HCT116 (cell line): ENCODE results near the gene GPR62. TPM values are rescaled to one million over a fixed set of nuclear protein-coding genes. Genes with fewer than 3 reads are reported as not detected.

ENCODE experiments used
- ATAC-seq: fragments of 200-7000 bp; cut with Tn5 transposase; 2 replicates; pipeline ENCODE4 v1.9.1; 2020; ENCODE audit warnings: mild to moderate bottlenecking, moderate library complexity
- BruUV-seq: library from RNA; stranded (reverse); fragments of 400-500 nt; replicated peaks from 2 replicates; lab custom pipeline; 2021; lab: Mats Ljungman, UMichigan
- CTCF ChIA-PET: fragments of 300-600 bp; sonication (Branson Sonifier 250); formaldehyde crosslinking; loops from one replicate; lab custom pipeline; 2021; ENCODE audit warnings: antibody characterized with exemption; lab: Charles Lee
- POLR2A ChIA-PET: fragments of 300-600, 350-600 bp; sonication (Branson Sonifier 250); formaldehyde crosslinking; loops from one replicate; lab custom pipeline; 2021; ENCODE audit warnings: antibody characterized with exemption; lab: Charles Lee
- RAD21 ChIA-PET, 2 experiments: fragments of 300-600 bp; sonication (Branson Sonifier 250); formaldehyde crosslinking; loops; one replicate each; lab custom pipeline; 2023; ENCODE audit warnings: low total read pairs in 2 of 2; ENCODE audit not compliant: uncharacterized antibody in 2 of 2, unreplicated experiment in 2 of 2, low non-redundant PET in 1 of 2; lab: Charles Lee
- DNase-seq: peaks from one replicate; pipeline ENCODE4 v3.0.0-alpha.2; 2010; ENCODE audit warnings: low read depth, low spot score
- H2AFZ ChIP-seq: fragments of 200-600 bp; shearing (Covaris generic), sonication (generic); 2 replicates; pipeline ENCODE4 v1.6.1; 2017; ENCODE audit warnings: low read depth, mixed run types, mixed read lengths, antibody characterized with exemption, low read length; ENCODE audit not compliant: poor library complexity, severe bottlenecking
- H3K27ac ChIP-seq: 2 replicates; pipeline ENCODE4 v1.5.1; 2012; ENCODE audit warnings: low read depth, low read length
- H3K27me3 ChIP-seq: fragments of 200-600 bp; sonication (generic); 2 replicates; pipeline ENCODE4 v1.6.1; 2016; ENCODE audit warnings: mixed run types, low read length, mixed read lengths; ENCODE audit not compliant: insufficient read depth
- H3K36me3 ChIP-seq, 2 experiments: fragments of 200-500 bp in 1 of 2; fragments of 200-600 bp in 1 of 2; sonication (Bioruptor generic) in 1 of 2; sonication (generic) in 1 of 2; 2 replicates each; pipeline versions ENCODE4 v1.5.1 to v1.6.1; 2014 to 2016; ENCODE audit warnings: low read length in 2 of 2, inconsistent platforms in 1 of 2, mixed read lengths in 1 of 2, mixed run types in 1 of 2; ENCODE audit not compliant: insufficient read depth in 2 of 2, control insufficient read depth in 1 of 2
- H3K4me1 ChIP-seq, 2 experiments: fragments of 200-600 bp in 1 of 2; sonication (generic) in 1 of 2; 2 replicates each; pipeline versions ENCODE4 v1.5.1 to v1.6.1; 2012 to 2017; ENCODE audit warnings: low read length in 2 of 2, inconsistent platforms in 1 of 2, mild to moderate bottlenecking in 1 of 2, mixed read lengths in 1 of 2, mixed run types in 1 of 2, moderate library complexity in 1 of 2; ENCODE audit not compliant: insufficient read depth in 2 of 2, control insufficient read depth in 1 of 2
- H3K4me2 ChIP-seq: fragments of 200-600 bp; sonication (generic); 2 replicates; pipeline ENCODE4 v1.6.1; 2017; ENCODE audit warnings: mixed run types, low read length, mixed read lengths
- H3K4me3 ChIP-seq, 2 experiments: fragments of 200-600 bp in 1 of 2; sonication (generic) in 1 of 2; replicated peaks in 1 of 2; 2 replicates each; pipeline ENCODE4 v1.5.1; 2011 to 2016; ENCODE audit warnings: low read length in 2 of 2, control low read depth in 1 of 2, low read depth in 1 of 2, mild to moderate bottlenecking in 1 of 2, mixed read lengths in 1 of 2, mixed run types in 1 of 2
- H3K79me2 ChIP-seq: fragments of 200-600 bp; sonication (generic); 2 replicates; pipeline ENCODE4 v1.6.1; 2017; ENCODE audit warnings: mild to moderate bottlenecking, mixed run types, low read length, moderate library complexity, mixed read lengths; ENCODE audit not compliant: insufficient read depth
- H3K9ac ChIP-seq: fragments of 200-600 bp; sonication (generic); 2 replicates; pipeline ENCODE4 v1.6.1; 2016; ENCODE audit warnings: low read length, mixed read lengths
- H3K9me2 ChIP-seq: fragments of 200-600 bp; sonication (generic), shearing (Covaris generic); 2 replicates; pipeline ENCODE4 v1.6.1; 2017; ENCODE audit warnings: mixed run types, mild to moderate bottlenecking, moderate library complexity; ENCODE audit not compliant: insufficient read depth
- H3K9me3 ChIP-seq, 2 experiments: fragments of 200-500 bp in 1 of 2; fragments of 200-600 bp in 1 of 2; sonication (Bioruptor generic) in 1 of 2; sonication (generic) in 1 of 2; 2 replicates each; pipeline ENCODE4 v1.6.1; 2014 to 2017; ENCODE audit warnings: low read length in 2 of 2, mixed read lengths in 2 of 2, inconsistent platforms in 1 of 2, low read depth in 1 of 2, mild to moderate bottlenecking in 1 of 2, mixed run types in 1 of 2, moderate library complexity in 1 of 2; ENCODE audit not compliant: control insufficient read depth in 1 of 2, insufficient read depth in 1 of 2
- H4K20me1 ChIP-seq: fragments of 200-600 bp; sonication (generic), shearing (Covaris generic); 2 replicates; pipeline ENCODE4 v1.6.1; 2017; ENCODE audit warnings: mixed run types, mild to moderate bottlenecking, moderate library complexity; ENCODE audit not compliant: insufficient read depth
- CBX3 ChIP-seq: IDR thresholded peaks from 2 replicates; pipeline ENCODE4 v1.6.1; 2012; ENCODE audit warnings: low read depth
- ELF1 ChIP-seq: IDR thresholded peaks from 2 replicates; pipeline ENCODE4 v1.6.1; 2012; ENCODE audit warnings: low read depth, borderline replicate concordance
- POLR2A ChIP-seq: IDR thresholded peaks from 2 replicates; pipeline ENCODE4 v1.7.0; 2011; ENCODE audit warnings: borderline replicate concordance; ENCODE audit not compliant: insufficient read depth, insufficient read length; ENCODE audit errors: extremely low read depth
- POLR2AphosphoS5 ChIP-seq: IDR thresholded peaks from 2 replicates; pipeline ENCODE4 v1.6.1; 2011; ENCODE audit warnings: mild to moderate bottlenecking, low read depth, low read length, moderate library complexity
- RAD21 ChIP-seq: IDR thresholded peaks from 2 replicates; pipeline ENCODE4 v1.6.1; 2012; ENCODE audit warnings: low read depth, mild to moderate bottlenecking
- ZFX ChIP-seq: fragments of 450-650 bp; IDR thresholded peaks from 2 replicates; pipeline ENCODE4 v1.6.1; 2017
- intact Hi-C: fragments of 100-400 bp; cut with micrococcal nuclease; formaldehyde crosslinking; loops from 2 replicates; pipeline ENCODE4 v1.10.0; 2022
- total RNA-seq: library from RNA; stranded (reverse); gene quantifications from one replicate; pipeline ENCODE4 v1.2.1, GENCODE V29; 2021; ENCODE audit not compliant: unreplicated experiment
- TF ChIP-seq, protein P1 (sequence below): IDR thresholded peaks from 2 replicates; pipeline ENCODE4 v1.6.1; 2011; ENCODE audit warnings: mild to moderate bottlenecking, low read length, moderate library complexity; ENCODE audit not compliant: insufficient replicate concordance; ENCODE audit errors: extremely low read depth
- TF ChIP-seq, protein P2 (sequence below), 3 experiments: fragments of 200-600 bp in 1 of 3; sonication (generic) in 1 of 3; IDR thresholded peaks in 2 of 3; conservative IDR thresholded peaks in 1 of 3; 2 replicates each; pipeline ENCODE4 v1.5.1; 2012 to 2017; ENCODE audit warnings: low read depth in 2 of 3, low read length in 2 of 3, antibody characterized with exemption in 1 of 3, borderline replicate concordance in 1 of 3, control low read depth in 1 of 3, mild to moderate bottlenecking in 1 of 3, mixed read lengths in 1 of 3, mixed run types in 1 of 3, moderate library complexity in 1 of 3; ENCODE audit not compliant: insufficient read depth in 1 of 3

Gene GPR62
- total RNA-seq, 1 experiment from 2014 or later, result not detected

DNA sequence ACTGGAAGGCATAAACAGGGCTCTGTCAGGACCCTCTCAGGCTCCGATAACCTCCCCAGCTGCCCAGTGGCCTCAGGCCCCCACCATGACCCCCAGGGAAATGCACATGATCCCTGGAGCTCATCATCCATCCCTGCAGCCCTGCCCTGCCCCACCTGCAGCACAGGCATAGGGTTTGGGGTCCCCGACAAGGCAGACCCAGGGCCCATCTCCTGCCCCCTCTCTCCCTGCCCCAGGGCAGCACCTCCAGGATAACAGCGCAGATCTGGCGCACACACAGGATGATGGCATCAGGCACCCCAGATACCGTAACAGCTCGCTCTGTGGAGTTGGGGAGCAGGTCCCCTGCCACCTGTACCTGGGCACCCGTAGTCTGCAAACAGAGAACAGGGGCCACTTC, 4.5 kb downstream of the GPR62 start:
- no peaks in the 10 kb centered on the region for H4K20me1 ChIP-seq
- TF ChIP-seq CBX3 (no peak), ZFX (no peak), POLR2AphosphoS5 (no peak), RAD21 (no peak), ELF1 (no peak), POLR2A (no peak)
- TF ChIP-seq, protein P1, sequence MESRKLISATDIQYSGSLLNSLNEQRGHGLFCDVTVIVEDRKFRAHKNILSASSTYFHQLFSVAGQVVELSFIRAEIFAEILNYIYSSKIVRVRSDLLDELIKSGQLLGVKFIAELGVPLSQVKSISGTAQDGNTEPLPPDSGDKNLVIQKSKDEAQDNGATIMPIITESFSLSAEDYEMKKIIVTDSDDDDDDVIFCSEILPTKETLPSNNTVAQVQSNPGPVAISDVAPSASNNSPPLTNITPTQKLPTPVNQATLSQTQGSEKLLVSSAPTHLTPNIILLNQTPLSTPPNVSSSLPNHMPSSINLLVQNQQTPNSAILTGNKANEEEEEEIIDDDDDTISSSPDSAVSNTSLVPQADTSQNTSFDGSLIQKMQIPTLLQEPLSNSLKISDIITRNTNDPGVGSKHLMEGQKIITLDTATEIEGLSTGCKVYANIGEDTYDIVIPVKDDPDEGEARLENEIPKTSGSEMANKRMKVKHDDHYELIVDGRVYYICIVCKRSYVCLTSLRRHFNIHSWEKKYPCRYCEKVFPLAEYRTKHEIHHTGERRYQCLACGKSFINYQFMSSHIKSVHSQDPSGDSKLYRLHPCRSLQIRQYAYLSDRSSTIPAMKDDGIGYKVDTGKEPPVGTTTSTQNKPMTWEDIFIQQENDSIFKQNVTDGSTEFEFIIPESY, result no peak
- TF ChIP-seq, protein P2, sequence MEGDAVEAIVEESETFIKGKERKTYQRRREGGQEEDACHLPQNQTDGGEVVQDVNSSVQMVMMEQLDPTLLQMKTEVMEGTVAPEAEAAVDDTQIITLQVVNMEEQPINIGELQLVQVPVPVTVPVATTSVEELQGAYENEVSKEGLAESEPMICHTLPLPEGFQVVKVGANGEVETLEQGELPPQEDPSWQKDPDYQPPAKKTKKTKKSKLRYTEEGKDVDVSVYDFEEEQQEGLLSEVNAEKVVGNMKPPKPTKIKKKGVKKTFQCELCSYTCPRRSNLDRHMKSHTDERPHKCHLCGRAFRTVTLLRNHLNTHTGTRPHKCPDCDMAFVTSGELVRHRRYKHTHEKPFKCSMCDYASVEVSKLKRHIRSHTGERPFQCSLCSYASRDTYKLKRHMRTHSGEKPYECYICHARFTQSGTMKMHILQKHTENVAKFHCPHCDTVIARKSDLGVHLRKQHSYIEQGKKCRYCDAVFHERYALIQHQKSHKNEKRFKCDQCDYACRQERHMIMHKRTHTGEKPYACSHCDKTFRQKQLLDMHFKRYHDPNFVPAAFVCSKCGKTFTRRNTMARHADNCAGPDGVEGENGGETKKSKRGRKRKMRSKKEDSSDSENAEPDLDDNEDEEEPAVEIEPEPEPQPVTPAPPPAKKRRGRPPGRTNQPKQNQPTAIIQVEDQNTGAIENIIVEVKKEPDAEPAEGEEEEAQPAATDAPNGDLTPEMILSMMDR (IDR thresholded peaks at IDR 0.05 in 2 of 3, conservative IDR thresholded peaks at IDR 0.05 in 1 of 3; ENCODE audit: borderline replicate concordance in 1 of 3, insufficient read depth in 1 of 3, low read depth in 2 of 3, low read length in 2 of 3), result no peak
- H3K27ac ChIP-seq, result no peak overlapping the region
- DNase-seq (no peak), ATAC-seq (no peak)
- H3K4me2 ChIP-seq, result no peak overlapping the region
- H3K27me3 ChIP-seq, result no peaks in the 10 kb centered on the region
- 0 out of 4 replicates have a peak, but pooled peaks cover 0 to 3% of the 10 kb centered on the region in 2 experiments for H3K36me3 ChIP-seq
- no TSS peak for BruUV-seq
- no peaks in the 10 kb centered on the region for H3K9me3 ChIP-seq
- no peaks in the 10 kb centered on the region for H3K9me2 ChIP-seq
- POLR2A ChIA-PET, result no interaction called here
- intact Hi-C loops, result no loop called here
- H3K4me3 ChIP-seq, result no peak overlapping the region
- CTCF ChIA-PET, result no interaction called here
- no peak overlapping the region for H2AFZ ChIP-seq
- no peaks in the 10 kb centered on the region for H3K4me1 ChIP-seq
- no peak overlapping the region for H3K9ac ChIP-seq
- no peaks in the 10 kb centered on the region for H3K79me2 ChIP-seq
- RAD21 ChIA-PET, result no interaction called here
